MM.1S (cell line): ENCODE measurements around the gene CSRNP3.

Experiments used
- DNase-seq: peaks from one replicate; pipeline ENCODE4 v3.0.0-alpha.2; 2015
- H2AFZ ChIP-seq: fragments of 300-600 bp; sonication (generic); 2 replicates; pipeline ENCODE4 v1.6.0; 2016; ENCODE audit warnings: antibody characterized with exemption, low read length
- H3F3A ChIP-seq: fragments of 300-600 bp; sonication (generic); 2 replicates; pipeline ENCODE4 v1.6.1; 2016; ENCODE audit warnings: mild to moderate bottlenecking, antibody characterized with exemption, low read length, moderate library complexity, mixed read lengths; ENCODE audit not compliant: insufficient read depth
- H3K27ac ChIP-seq: fragments of 300-600 bp; sonication (generic); 2 replicates; pipeline ENCODE4 v1.5.1; 2016; ENCODE audit warnings: mild to moderate bottlenecking, low read length
- H3K27me3 ChIP-seq: fragments of 300-600 bp; sonication (generic); replicated peaks from 2 replicates; pipeline ENCODE4 v1.6.0; 2016; ENCODE audit warnings: low read length; ENCODE audit not compliant: insufficient read depth
- H3K36me3 ChIP-seq: fragments of 300-600 bp; sonication (generic); replicated peaks from 2 replicates; pipeline ENCODE4 v1.6.1; 2016; ENCODE audit warnings: mild to moderate bottlenecking, low read length, mixed read lengths; ENCODE audit not compliant: insufficient read depth
- H3K4me1 ChIP-seq: fragments of 300-600 bp; sonication (generic); 2 replicates; pipeline ENCODE4 v1.6.1; 2016; ENCODE audit warnings: low read length, mixed read lengths
- H3K4me2 ChIP-seq: fragments of 300-600 bp; sonication (generic); 2 replicates; pipeline ENCODE4 v1.6.0; 2016; ENCODE audit warnings: low read depth, low read length
- H3K4me3 ChIP-seq: fragments of 300-600 bp; sonication (generic); 2 replicates; pipeline ENCODE4 v1.5.1; 2016; ENCODE audit warnings: low read length, mixed read lengths
- H3K79me2 ChIP-seq: fragments of 300-600 bp; sonication (generic); 2 replicates; pipeline ENCODE4 v1.6.1; 2016; ENCODE audit warnings: mixed run types, low read length, mixed read lengths
- H3K9ac ChIP-seq: fragments of 300-600 bp; sonication (generic); 2 replicates; pipeline ENCODE4 v1.6.1; 2016; ENCODE audit warnings: low read length, mixed read lengths
- H3K9me2 ChIP-seq: fragments of 300-600 bp; sonication (generic); replicated peaks from 2 replicates; pipeline ENCODE4 v1.6.1; 2016; ENCODE audit warnings: mild to moderate bottlenecking, low read length, mixed read lengths; ENCODE audit not compliant: insufficient read depth
- H3K9me3 ChIP-seq: fragments of 300-600 bp; sonication (generic); replicated peaks from 2 replicates; pipeline ENCODE4 v1.6.1; 2016; ENCODE audit warnings: mild to moderate bottlenecking, low read length, mixed read lengths; ENCODE audit not compliant: insufficient read depth
- H4K20me1 ChIP-seq: fragments of 300-600 bp; sonication (generic); 2 replicates; pipeline ENCODE4 v1.6.1; 2016; ENCODE audit warnings: mild to moderate bottlenecking, low read length, moderate library complexity, mixed read lengths; ENCODE audit not compliant: insufficient read depth
- EZH2 ChIP-seq: fragments of 300-600 bp; sonication (generic); optimal IDR thresholded peaks from 2 replicates; pipeline ENCODE3; 2017; ENCODE audit warnings: low read depth, mild to moderate bottlenecking, antibody characterized with exemption, low read length, mixed read lengths
- EZH2phosphoT487 ChIP-seq: fragments of 300-600 bp; sonication (generic); IDR thresholded peaks from 2 replicates; pipeline ENCODE4 v1.6.1; 2018; ENCODE audit warnings: antibody characterized with exemption, low read length
- TF ChIP-seq, protein P1 (sequence below): fragments of 300-600 bp; sonication (generic); IDR thresholded peaks from 2 replicates; pipeline ENCODE4 v1.5.1; 2016; ENCODE audit warnings: antibody characterized with exemption, low read length, mixed read lengths

The CSRNP3 gene

DNA sequence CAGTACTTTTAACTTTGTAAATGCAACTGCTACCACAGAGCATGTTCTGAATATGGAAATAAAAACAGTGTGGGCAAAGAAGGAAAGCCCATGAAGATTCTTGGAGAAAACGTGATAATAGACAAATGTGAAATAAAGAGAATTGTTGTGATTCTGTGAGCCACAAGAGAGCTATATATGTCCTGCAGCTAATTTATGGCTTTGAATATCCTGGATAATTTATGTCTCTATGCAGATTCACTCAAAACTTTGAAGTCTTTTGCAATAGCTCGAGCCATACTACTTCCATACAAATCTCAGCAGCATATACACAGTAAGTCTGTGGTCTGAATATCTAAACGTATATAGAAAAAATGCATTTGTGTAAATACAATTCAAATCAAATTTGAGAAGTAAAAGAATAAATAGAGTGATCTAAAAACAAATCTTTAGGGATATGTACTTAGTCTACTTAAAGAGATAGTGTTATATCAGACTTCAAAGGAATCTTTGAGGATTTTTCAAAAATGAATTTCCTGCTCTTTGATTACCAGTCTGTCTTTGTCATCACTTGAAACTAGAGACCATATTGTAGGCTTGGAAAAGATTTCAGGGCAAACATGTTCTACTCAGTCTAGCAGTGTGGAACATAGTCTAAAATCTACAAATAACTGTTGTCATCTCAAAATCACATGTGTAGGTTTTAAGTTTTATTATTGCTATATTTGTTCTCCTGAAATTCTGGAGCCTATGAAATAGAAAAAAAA is 107.1 kb downstream of the CSRNP3 start:
- no peak overlapping the region for H3K4me2 ChIP-seq

DNA sequence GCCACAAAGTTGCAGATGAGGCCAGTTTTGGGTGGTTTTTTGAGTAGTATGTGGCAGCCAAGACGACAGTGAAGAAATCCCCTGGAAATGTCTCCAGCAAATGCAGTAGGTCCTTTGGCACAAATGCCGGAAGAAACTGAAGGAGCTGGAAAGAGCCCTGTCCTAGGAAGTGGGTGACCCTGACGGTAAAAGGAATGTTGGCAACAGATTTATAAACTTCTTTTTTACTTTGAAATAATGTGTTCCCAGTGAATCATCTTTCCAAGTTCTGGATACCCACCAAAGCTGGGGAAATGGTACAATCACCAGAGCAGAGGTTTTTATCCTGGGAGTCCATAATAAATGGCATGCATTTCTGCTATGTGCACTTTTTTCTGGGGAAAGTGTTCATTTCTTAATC is 112.9 kb downstream of the CSRNP3 start:
- no peaks in the 10 kb centered on the region for H3K36me3 ChIP-seq
- no peaks in the 10 kb centered on the region for H3K9me3 ChIP-seq
- H4K20me1 ChIP-seq = no peaks in the 10 kb centered on the region
- no peaks in the 10 kb centered on the region for H3K27me3 ChIP-seq
- no peak overlapping the region for H3K27ac ChIP-seq
- H3K4me2 ChIP-seq = no peak overlapping the region
- peaks cover 4% of the 10 kb centered on the region for H3K4me1 ChIP-seq
- H3K79me2 ChIP-seq = no peaks in the 10 kb centered on the region
- DNase-seq = no peak
- no peak overlapping the region for H3K9ac ChIP-seq
- TF ChIP-seq EZH2phosphoT487 (no peak), EZH2 (no peak)
- TF ChIP-seq, protein P1, sequence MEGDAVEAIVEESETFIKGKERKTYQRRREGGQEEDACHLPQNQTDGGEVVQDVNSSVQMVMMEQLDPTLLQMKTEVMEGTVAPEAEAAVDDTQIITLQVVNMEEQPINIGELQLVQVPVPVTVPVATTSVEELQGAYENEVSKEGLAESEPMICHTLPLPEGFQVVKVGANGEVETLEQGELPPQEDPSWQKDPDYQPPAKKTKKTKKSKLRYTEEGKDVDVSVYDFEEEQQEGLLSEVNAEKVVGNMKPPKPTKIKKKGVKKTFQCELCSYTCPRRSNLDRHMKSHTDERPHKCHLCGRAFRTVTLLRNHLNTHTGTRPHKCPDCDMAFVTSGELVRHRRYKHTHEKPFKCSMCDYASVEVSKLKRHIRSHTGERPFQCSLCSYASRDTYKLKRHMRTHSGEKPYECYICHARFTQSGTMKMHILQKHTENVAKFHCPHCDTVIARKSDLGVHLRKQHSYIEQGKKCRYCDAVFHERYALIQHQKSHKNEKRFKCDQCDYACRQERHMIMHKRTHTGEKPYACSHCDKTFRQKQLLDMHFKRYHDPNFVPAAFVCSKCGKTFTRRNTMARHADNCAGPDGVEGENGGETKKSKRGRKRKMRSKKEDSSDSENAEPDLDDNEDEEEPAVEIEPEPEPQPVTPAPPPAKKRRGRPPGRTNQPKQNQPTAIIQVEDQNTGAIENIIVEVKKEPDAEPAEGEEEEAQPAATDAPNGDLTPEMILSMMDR = no peak
- no peak overlapping the region for H2AFZ ChIP-seq
- H3F3A ChIP-seq = peaks cover 2% of the 10 kb centered on the region; the same call in 1 of the 2 replicates
- H3K4me3 ChIP-seq = no peak overlapping the region
- H3K9me2 ChIP-seq = no peaks in the 10 kb centered on the region

More for the DNA sequence above, 107.1 kb downstream of the CSRNP3 start:
- no peaks in the 10 kb centered on the region for H3K79me2 ChIP-seq
- DNase-seq = no peak
- no peaks in the 10 kb centered on the region for H3K9me2 ChIP-seq
- H3K27ac ChIP-seq = no peak overlapping the region
- no peaks in the 10 kb centered on the region for H4K20me1 ChIP-seq
- no peak overlapping the region for H2AFZ ChIP-seq
- H3K36me3 ChIP-seq = no peaks in the 10 kb centered on the region
- H3K27me3 ChIP-seq = no peaks in the 10 kb centered on the region
- H3F3A ChIP-seq = no peaks in the 10 kb centered on the region
- H3K9me3 ChIP-seq = no peaks in the 10 kb centered on the region
- TF ChIP-seq EZH2phosphoT487 (no peak), EZH2 (no peak)
- TF ChIP-seq, protein P1 = no peak
- no peaks in the 10 kb centered on the region for H3K4me1 ChIP-seq
- no peak overlapping the region for H3K4me3 ChIP-seq
- H3K9ac ChIP-seq = no peak overlapping the region

DNA sequence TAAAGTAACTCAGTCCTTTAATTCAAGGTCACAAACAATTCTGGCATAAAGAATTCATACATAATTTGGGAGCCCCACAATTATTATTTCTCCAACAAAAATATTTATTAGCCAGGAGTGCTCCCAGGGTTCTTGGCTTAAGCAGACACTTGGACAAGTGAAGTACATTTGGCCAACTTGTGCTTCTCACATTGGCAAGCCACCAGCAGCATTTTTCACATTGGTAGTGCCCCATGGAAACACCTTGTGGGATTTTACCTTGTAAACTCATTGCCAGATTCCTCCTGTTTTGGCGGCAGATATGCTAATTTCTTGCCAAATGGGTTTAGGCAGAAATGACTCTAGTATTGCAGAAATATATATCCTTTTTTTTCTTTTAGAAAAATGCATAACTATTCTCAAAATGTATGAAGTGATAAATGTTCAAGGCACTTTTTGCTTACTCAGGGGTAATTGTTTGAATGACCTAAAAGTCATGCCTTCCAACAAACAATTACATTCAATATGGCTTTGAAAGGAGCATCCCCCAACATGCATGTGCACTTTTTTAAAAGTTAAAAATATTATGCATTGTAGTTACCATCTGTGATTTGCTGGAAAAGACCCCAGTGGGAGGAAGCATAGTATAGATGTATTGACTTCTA is 113.5 kb downstream of the CSRNP3 start:
- Histone ChIP-seq H3K27ac (no peak overlapping the region), H3K9me2 (no peaks in the 10 kb centered on the region), H3K79me2 (no peaks in the 10 kb centered on the region), H4K20me1 (no peaks in the 10 kb centered on the region), H3K27me3 (no peaks in the 10 kb centered on the region), H3K4me1 (peaks cover 6% of the 10 kb centered on the region), H3F3A (peaks cover 5% of the 10 kb centered on the region; the same call in 1 of the 2 replicates), H3K4me2 (no peak overlapping the region), H2AFZ (no peak overlapping the region), H3K9me3 (no peaks in the 10 kb centered on the region), H3K36me3 (no peaks in the 10 kb centered on the region), H3K9ac (no peak overlapping the region), H3K4me3 (no peak overlapping the region)
- no peak for DNase-seq
- TF ChIP-seq EZH2phosphoT487 (no peak), EZH2 (no peak)
- TF ChIP-seq, protein P1 = no peak
